SK-N-SH (cell line): Measurements from ENCODE around the gene ABLIM2.

Experiments
- EZH2phosphoT487 ChIP-seq: fragments of 200-600 bp; sonication (generic); IDR thresholded peaks from 2 replicates; pipeline ENCODE4 v1.6.1; 2017; ENCODE audit warnings: low read depth, mixed run types, mild to moderate bottlenecking, antibody characterized with exemption, moderate library complexity, borderline replicate concordance
- FOXM1 ChIP-seq: IDR thresholded peaks from 2 replicates; pipeline ENCODE4 v1.4.0; 2012; ENCODE audit warnings: low read depth, mild to moderate bottlenecking
- GABPA ChIP-seq: IDR thresholded peaks from 2 replicates; pipeline ENCODE4 v1.4.0; 2012; ENCODE audit warnings: low read depth, mild to moderate bottlenecking
- NRF1 ChIP-seq: IDR thresholded peaks from 2 replicates; pipeline ENCODE4 v1.6.1; 2012; ENCODE audit warnings: low read depth, mild to moderate bottlenecking, low read length
- POLR2AphosphoS5 ChIP-seq: IDR thresholded peaks from 2 replicates; pipeline ENCODE4 v1.6.1; 2012; ENCODE audit warnings: low read depth, low read length
- TCF12 ChIP-seq: IDR thresholded peaks from 2 replicates; pipeline ENCODE4 v1.4.0; 2012
- TEAD4 ChIP-seq: IDR thresholded peaks from 2 replicates; pipeline ENCODE4 v1.4.0; 2012; ENCODE audit warnings: mild to moderate bottlenecking, borderline replicate concordance; ENCODE audit not compliant: insufficient read depth
- ZBTB33 ChIP-seq: IDR thresholded peaks from 2 replicates; pipeline ENCODE4 v1.4.0; 2012; ENCODE audit warnings: low read depth, borderline replicate concordance
- TF ChIP-seq, protein P1 (sequence below): fragments of 200-600 bp; sonication (generic); IDR thresholded peaks from 2 replicates; pipeline ENCODE4 v1.6.1; 2017; ENCODE audit warnings: antibody characterized with exemption, mild to moderate bottlenecking, moderate library complexity
- TF ChIP-seq, protein P2 (sequence below): IDR thresholded peaks from 2 replicates; pipeline ENCODE4 v1.4.0; 2012; ENCODE audit warnings: low read depth, borderline replicate concordance

DNA sequence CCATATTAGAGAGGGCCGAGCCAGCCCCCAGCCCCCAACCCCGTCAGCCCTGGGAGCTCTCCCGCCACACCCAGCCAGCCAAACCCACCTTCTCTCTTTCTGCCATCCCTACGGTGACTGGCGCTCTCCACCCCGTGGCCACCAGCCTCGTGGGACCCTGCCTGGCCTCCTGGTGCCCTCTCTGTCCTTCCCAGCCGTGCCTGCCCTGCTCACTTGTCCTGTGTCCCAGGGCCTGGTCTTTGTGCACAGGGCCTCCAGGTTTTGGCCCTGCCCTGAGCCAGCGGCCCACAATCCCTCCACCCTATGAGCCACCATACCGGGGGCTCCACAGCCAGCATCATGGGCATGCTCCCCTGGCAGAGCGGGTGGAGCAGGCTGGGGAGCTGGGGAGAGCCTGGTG is 77.4 kb downstream of the ABLIM2 start:
- TF ChIP-seq TCF12 (no peak), TEAD4 (no peak), POLR2AphosphoS5 (no peak), GABPA (no peak), EZH2phosphoT487 (no peak), ZBTB33 (no peak), NRF1 (no peak), FOXM1 (no peak)
- TF ChIP-seq, protein P1, sequence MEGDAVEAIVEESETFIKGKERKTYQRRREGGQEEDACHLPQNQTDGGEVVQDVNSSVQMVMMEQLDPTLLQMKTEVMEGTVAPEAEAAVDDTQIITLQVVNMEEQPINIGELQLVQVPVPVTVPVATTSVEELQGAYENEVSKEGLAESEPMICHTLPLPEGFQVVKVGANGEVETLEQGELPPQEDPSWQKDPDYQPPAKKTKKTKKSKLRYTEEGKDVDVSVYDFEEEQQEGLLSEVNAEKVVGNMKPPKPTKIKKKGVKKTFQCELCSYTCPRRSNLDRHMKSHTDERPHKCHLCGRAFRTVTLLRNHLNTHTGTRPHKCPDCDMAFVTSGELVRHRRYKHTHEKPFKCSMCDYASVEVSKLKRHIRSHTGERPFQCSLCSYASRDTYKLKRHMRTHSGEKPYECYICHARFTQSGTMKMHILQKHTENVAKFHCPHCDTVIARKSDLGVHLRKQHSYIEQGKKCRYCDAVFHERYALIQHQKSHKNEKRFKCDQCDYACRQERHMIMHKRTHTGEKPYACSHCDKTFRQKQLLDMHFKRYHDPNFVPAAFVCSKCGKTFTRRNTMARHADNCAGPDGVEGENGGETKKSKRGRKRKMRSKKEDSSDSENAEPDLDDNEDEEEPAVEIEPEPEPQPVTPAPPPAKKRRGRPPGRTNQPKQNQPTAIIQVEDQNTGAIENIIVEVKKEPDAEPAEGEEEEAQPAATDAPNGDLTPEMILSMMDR = no peak
- TF ChIP-seq, protein P2, sequence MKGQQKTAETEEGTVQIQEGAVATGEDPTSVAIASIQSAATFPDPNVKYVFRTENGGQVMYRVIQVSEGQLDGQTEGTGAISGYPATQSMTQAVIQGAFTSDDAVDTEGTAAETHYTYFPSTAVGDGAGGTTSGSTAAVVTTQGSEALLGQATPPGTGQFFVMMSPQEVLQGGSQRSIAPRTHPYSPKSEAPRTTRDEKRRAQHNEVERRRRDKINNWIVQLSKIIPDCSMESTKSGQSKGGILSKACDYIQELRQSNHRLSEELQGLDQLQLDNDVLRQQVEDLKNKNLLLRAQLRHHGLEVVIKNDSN = no peak
